Heart left ventricle (tissue), 13 donors: ENCODE data around the gene ZCCHC3.

ENCODE experiments used
- POLR2A ChIP-seq, 2 donors: fragments of 450-650 bp; IDR thresholded peaks; one replicate each; pipeline ENCODE4 v1.6.1; 2017; ENCODE audit warnings: antibody characterized with exemption in 2 of 2, mild to moderate bottlenecking in 2 of 2, moderate library complexity in 2 of 2
- TF ChIP-seq, protein P1 (sequence below), 12 donors: fragments of 200-600 bp; sonication (generic) in 4 of 12; IDR thresholded peaks; one replicate each; pipeline versions ENCODE4 v1.5.0 to v1.8.0; 2018 to 2022; ENCODE audit warnings: antibody characterized with exemption in 12 of 12, mild to moderate bottlenecking in 5 of 12
- donor health status: ischemic (EF 13 %, LVEDD 7.1; RV severe dilation, severe dysfunction).
- donor health status: DM: no; HTN: yes; CAD: no.
- donor health status: DM: no; HTN: no; CAD: no.
- donor health status: ischemic (EF 25% LVEDD 6.9; RV normal size, moderate dysfunction).
- donor health status: ischemic (EF 25% LVEDD 5.7; RV mildly dilated, moderate dysfunction).
- donor health status: ischemic (EF 35%, LVEDD 5.7; RV mildly dilated, moderate dysfunction).
- donor health status: nonischemic (EF 11% LVEDD 7.7; RV severe dilation, severe dysfunction).
- donor health status: DM: yes; HTN: yes; CAD: no.
- donor health status: PGD.
- donor health status: ischemic (EF 29% LVEDD 5.4; RV normal size, mild dysfunction).
- donor health status: nonischemic (EF 23%, LVEDD 6.1; RV moderate dilation, normal function).

DNA sequence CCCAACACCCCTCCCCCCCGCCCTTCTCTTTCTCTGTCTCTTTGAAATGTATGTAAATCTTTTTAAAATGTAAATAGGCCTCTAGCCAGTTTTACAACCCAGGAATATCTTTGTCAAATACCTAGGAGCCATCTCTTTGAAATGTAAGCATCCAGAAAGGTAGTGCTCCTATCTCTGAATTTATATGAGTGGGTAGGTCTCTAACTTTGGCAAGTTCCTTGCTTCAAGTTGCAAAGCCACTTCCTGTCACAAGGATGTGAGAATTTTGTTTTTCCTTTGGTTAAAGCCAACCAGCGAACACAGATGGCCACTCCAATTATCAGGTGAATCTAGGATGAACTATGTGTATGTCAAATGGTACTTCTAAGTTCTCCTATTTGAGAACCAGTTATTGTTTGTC is 46.0 kb upstream of the ZCCHC3 start:
- TF ChIP-seq, protein P1, sequence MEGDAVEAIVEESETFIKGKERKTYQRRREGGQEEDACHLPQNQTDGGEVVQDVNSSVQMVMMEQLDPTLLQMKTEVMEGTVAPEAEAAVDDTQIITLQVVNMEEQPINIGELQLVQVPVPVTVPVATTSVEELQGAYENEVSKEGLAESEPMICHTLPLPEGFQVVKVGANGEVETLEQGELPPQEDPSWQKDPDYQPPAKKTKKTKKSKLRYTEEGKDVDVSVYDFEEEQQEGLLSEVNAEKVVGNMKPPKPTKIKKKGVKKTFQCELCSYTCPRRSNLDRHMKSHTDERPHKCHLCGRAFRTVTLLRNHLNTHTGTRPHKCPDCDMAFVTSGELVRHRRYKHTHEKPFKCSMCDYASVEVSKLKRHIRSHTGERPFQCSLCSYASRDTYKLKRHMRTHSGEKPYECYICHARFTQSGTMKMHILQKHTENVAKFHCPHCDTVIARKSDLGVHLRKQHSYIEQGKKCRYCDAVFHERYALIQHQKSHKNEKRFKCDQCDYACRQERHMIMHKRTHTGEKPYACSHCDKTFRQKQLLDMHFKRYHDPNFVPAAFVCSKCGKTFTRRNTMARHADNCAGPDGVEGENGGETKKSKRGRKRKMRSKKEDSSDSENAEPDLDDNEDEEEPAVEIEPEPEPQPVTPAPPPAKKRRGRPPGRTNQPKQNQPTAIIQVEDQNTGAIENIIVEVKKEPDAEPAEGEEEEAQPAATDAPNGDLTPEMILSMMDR (IDR thresholded peaks at IDR 0.05) = no peak
- no peak for TF ChIP-seq POLR2A (IDR thresholded peaks at IDR 0.05)
